Testis (tissue), 5 donors: ENCODE data around the gene SMC5. TPM values are rescaled to one million over a fixed set of nuclear protein-coding genes. Genes with fewer than 3 reads are reported as not detected.

Source experiments
- DNase-seq: peaks from one replicate; pipeline ENCODE4 v3.0.0-alpha.2; 2019
- H3K27ac ChIP-seq, 2 donors: fragments of 200-600 bp; sonication (generic); one replicate each; pipeline ENCODE4 v1.5.1; 2019
- H3K27me3 ChIP-seq: fragments of 200-600 bp; sonication (generic); one replicate; pipeline ENCODE4 v1.5.1; 2019
- H3K36me3 ChIP-seq: fragments of 200-600 bp; sonication (generic); one replicate; pipeline ENCODE4 v1.5.1; 2017; ENCODE audit warnings: low read depth; ENCODE audit errors: missing control alignments
- H3K4me1 ChIP-seq: fragments of 200-600 bp; sonication (generic); one replicate; pipeline ENCODE4 v1.5.1; 2019
- H3K4me3 ChIP-seq, 2 donors: fragments of 200-600 bp; sonication (generic); one replicate each; pipeline ENCODE4 v1.5.1; 2017 to 2019
- H3K9me3 ChIP-seq: fragments of 200-600 bp; sonication (generic); one replicate; pipeline ENCODE4 v1.5.1; 2017
- POLR2A ChIP-seq: fragments of 450-650 bp; IDR thresholded peaks from one replicate; pipeline ENCODE4 v1.6.1; 2017; ENCODE audit warnings: antibody characterized with exemption, mild to moderate bottlenecking, moderate library complexity
- WGBS, 2 donors: methylation state at CpG; one replicate each; pipeline ENCODE4 v1.1.5; 2018; 5-methylcytosine and 5-hydroxymethylcytosine counted together
- intact Hi-C: fragments of 100-400 bp; cut with DNase I; formaldehyde crosslinking; loops from one replicate; pipeline ENCODE4 v1.15.1; 2023; ENCODE audit warnings: low total_unique reads
- long read RNA-seq, 2 donors: transcript quantifications; one replicate each; lab custom pipeline, GENCODE V29; 2026
- polyA plus RNA-seq: library from polyadenylated mRNA; stranded (reverse); fragments of 350-450 nt; fragmentation: Illumina TruSeq; extraction: RNeasy Lipid Tissue Mini Kit (QIAGEN cat#74804); gene quantifications from one replicate; pipeline ENCODE4 v1.2.3, GENCODE V29; 2014; ENCODE audit warnings: low read depth, low replicate concordance; ENCODE audit not compliant: insufficient read depth
- total RNA-seq, 2 donors: library from RNA; depleted of rRNA; stranded (reverse); fragments of >200 nt; gene quantifications; one replicate each; pipeline ENCODE4 v1.2.3, GENCODE V29; 2016
- TF ChIP-seq, protein P1 (sequence below), 3 experiments: fragments of 450-650 bp in 2 of 3; fragments of 200-600 bp in 1 of 3; sonication (generic) in 1 of 3; IDR thresholded peaks; one replicate each; pipeline ENCODE4 v1.5.1; 2016 to 2019; ENCODE audit warnings: antibody characterized with exemption in 3 of 3, mild to moderate bottlenecking in 2 of 3, moderate library complexity in 1 of 3

Gene SMC5
- 10 to 100 TPM; 39.0 to 42.6 TPM for total RNA-seq
- polyA plus RNA-seq, result 11.9 TPM
- long read RNA-seq, donor 1, full-length matches to known transcripts, result 1 of 11 reads
- long read RNA-seq, donor 1, partial matches to known transcripts, result 10 of 11 reads
- long read RNA-seq, donor 1, other reads (novel, unspliced or antisense), result 0 of 11 reads
- long read RNA-seq, donor 2, result 0 reads

GRCh38 chr9:70258692-70259511 is at the start of gene SMC5:
SMC5 (plus strand) TSS chr9:70258978; CDS start chr9:70259079, 101 bp downstream.
- Histone ChIP-seq H3K4me1 (peaks cover 49% of the 10 kb centered on the region), H3K27me3 (no peaks in the 10 kb centered on the region)
- intact Hi-C loops, result no loop called here

DNA sequence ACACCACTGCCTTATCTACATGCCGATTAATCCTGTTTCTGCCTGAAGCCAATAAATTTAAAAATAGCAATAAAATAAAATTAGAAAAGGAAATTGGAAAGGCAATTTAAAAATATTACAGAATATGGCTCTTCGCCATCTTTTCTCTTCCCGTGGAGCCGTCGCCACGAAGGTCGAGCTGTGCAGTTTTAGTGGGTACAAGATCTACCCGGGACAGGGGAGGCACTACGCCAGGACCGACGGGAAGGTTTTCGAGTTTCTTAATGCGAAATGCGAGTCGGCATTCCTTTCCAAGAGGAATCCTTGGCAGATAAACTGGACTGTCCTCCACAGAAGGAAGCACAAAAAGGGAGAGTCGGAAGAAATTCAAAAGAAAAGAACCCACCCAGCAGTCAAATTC is 41.7 kb upstream of the SMC5 start:
- no peaks in the 10 kb centered on the region for H3K27me3 ChIP-seq
- H3K27ac ChIP-seq, result no peak overlapping the region
- H3K36me3 ChIP-seq, result no peaks in the 10 kb centered on the region
- peak; percentile 64 for DNase-seq
- no peak overlapping the region for H3K4me3 ChIP-seq
- H3K4me1 ChIP-seq, result no peaks in the 10 kb centered on the region
- 46 to 74% methylated on average over 16 of the region's 16 CpGs for WGBS, 2 donors
- intact Hi-C loops, result no loop called here
- no peaks in the 10 kb centered on the region for H3K9me3 ChIP-seq
- TF ChIP-seq POLR2A, result no peak
- TF ChIP-seq, protein P1, sequence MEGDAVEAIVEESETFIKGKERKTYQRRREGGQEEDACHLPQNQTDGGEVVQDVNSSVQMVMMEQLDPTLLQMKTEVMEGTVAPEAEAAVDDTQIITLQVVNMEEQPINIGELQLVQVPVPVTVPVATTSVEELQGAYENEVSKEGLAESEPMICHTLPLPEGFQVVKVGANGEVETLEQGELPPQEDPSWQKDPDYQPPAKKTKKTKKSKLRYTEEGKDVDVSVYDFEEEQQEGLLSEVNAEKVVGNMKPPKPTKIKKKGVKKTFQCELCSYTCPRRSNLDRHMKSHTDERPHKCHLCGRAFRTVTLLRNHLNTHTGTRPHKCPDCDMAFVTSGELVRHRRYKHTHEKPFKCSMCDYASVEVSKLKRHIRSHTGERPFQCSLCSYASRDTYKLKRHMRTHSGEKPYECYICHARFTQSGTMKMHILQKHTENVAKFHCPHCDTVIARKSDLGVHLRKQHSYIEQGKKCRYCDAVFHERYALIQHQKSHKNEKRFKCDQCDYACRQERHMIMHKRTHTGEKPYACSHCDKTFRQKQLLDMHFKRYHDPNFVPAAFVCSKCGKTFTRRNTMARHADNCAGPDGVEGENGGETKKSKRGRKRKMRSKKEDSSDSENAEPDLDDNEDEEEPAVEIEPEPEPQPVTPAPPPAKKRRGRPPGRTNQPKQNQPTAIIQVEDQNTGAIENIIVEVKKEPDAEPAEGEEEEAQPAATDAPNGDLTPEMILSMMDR (IDR thresholded peaks at IDR 0.05), result no peak

More at GRCh38 chr9:70258692-70259511, at the start of gene SMC5:
- TF ChIP-seq, protein P1 (IDR thresholded peaks at IDR 0.05), result peak in 1 of 3 experiments; percentile 5
- peak; percentile 87 for TF ChIP-seq POLR2A
- H3K27ac ChIP-seq, result peak within 1 kb of the TSS; percentile 97 to 98
- peak; percentile 92 for DNase-seq
- no peaks in the 10 kb centered on the region for H3K36me3 ChIP-seq
- H3K4me3 ChIP-seq, result peak within 1 kb of the TSS; percentile 93 to 99
- 0% methylated on average over 36 to 74 of the region's 75 CpGs for WGBS, 2 donors
- no peaks in the 10 kb centered on the region for H3K9me3 ChIP-seq

- Histone ChIP-seq H3K9me3 (no peaks in the 10 kb centered on the region), H3K4me1 (no peaks in the 10 kb centered on the region), H3K27me3 (no peaks in the 10 kb centered on the region), H3K4me3 (no peak overlapping the region), H3K27ac (no peak overlapping the region), H3K36me3 (no peaks in the 10 kb centered on the region)
- intact Hi-C loops, result no loop called here
- 27 to 54% methylated on average over 1 of the region's 1 CpG for WGBS, 2 donors
- no peak for DNase-seq
- TF ChIP-seq POLR2A, result no peak
- TF ChIP-seq, protein P1 (IDR thresholded peaks at IDR 0.05), result no peak
Observed at GRCh38 chr9:70218767-70219166, 40.0 kb upstream of the SMC5 start.

- no peak overlapping the region for H3K27ac ChIP-seq
- H3K27me3 ChIP-seq, result no peaks in the 10 kb centered on the region
- TF ChIP-seq, protein P1 (IDR thresholded peaks at IDR 0.05), result no peak
- no peak for TF ChIP-seq POLR2A
- WGBS, 2 donors, result 91 to 94% methylated on average over 2 of the region's 2 CpGs
- H3K4me3 ChIP-seq, result no peak overlapping the region
- H3K36me3 ChIP-seq, result no peaks in the 10 kb centered on the region
- DNase-seq, result no peak
- H3K9me3 ChIP-seq, result no peaks in the 10 kb centered on the region
- no peaks in the 10 kb centered on the region for H3K4me1 ChIP-seq
- intact Hi-C loops, result no loop called here
Observed at GRCh38 chr9:70220216-70220615, 38.6 kb upstream of the SMC5 start.
